Cardiac fibroblast (primary cell): ENCODE data around the gene PRR5.

Experiments used
- DNase-seq, 2 donors: peaks; one replicate each; pipeline versions ENCODE4 v3.0.0 to v3.0.0-alpha.2; 2010; ENCODE audit warnings: low read depth in 2 of 2
- H3K4me3 ChIP-seq, 2 donors: replicated peaks in 1 of 2; 1 replicate in 1 of 2; 2 replicates in 1 of 2; pipeline ENCODE4 v1.5.1; 2011; ENCODE audit warnings: low read depth in 2 of 2, low read length in 2 of 2, mild to moderate bottlenecking in 2 of 2, moderate library complexity in 1 of 2
- CTCF ChIP-seq: IDR thresholded peaks from one replicate; pipeline ENCODE4 v1.5.1; 2011; ENCODE audit warnings: low read depth, mild to moderate bottlenecking, low read length, inconsistent platforms

Gene PRR5

GRCh38 chr22:44702479-44703198, 635 bp downstream of the PRR5 start:
- DNase-seq: peak in 1 of 2 donors; percentile 48
- no peak for TF ChIP-seq CTCF
- peak overlapping the region; percentile 41 to 46 for H3K4me3 ChIP-seq

- TF ChIP-seq CTCF: no peak
- no peak for DNase-seq
- peak overlapping the region in 1 of 2 donors; percentile 46 for H3K4me3 ChIP-seq
Measured at GRCh38 chr22:44703255-44703870, 1.4 kb downstream of the PRR5 start.

GRCh38 chr22:44704159-44705021, 2.4 kb downstream of the PRR5 start:
- no peak for DNase-seq
- H3K4me3 ChIP-seq: no peak overlapping the region
- TF ChIP-seq CTCF: no peak

GRCh38 chr22:44705022-44705297, 3.0 kb downstream of the PRR5 start:
- TF ChIP-seq CTCF: no peak
- no peak for DNase-seq

GRCh38 chr22:44706488-44706887, 4.5 kb downstream of the PRR5 start:
- no peak overlapping the region for H3K4me3 ChIP-seq
- DNase-seq: no peak
- TF ChIP-seq CTCF: no peak

More at GRCh38 chr22:44705022-44705297, 3.0 kb downstream of the PRR5 start:
- H3K4me3 ChIP-seq: no peak overlapping the region

GRCh38 chr22:44707178-44707577, 5.2 kb downstream of the PRR5 start:
- no peak for DNase-seq
- no peak overlapping the region for H3K4me3 ChIP-seq
- no peak for TF ChIP-seq CTCF
